ENCODE results near the gene G6PC1. TPM values are rescaled to one million over a fixed set of nuclear protein-coding genes. Genes with fewer than 3 reads are reported as not detected.
"Not testable (repeated sequence)": the region's sequence is repeated elsewhere in the genome, so short reads cannot be mapped to it uniquely, and the experiment has no call there.

G6PC1 gene
- total RNA-seq (2014; rRNA removed; shearing (Covaris generic)): not detected in 2 replicates

DNA sequence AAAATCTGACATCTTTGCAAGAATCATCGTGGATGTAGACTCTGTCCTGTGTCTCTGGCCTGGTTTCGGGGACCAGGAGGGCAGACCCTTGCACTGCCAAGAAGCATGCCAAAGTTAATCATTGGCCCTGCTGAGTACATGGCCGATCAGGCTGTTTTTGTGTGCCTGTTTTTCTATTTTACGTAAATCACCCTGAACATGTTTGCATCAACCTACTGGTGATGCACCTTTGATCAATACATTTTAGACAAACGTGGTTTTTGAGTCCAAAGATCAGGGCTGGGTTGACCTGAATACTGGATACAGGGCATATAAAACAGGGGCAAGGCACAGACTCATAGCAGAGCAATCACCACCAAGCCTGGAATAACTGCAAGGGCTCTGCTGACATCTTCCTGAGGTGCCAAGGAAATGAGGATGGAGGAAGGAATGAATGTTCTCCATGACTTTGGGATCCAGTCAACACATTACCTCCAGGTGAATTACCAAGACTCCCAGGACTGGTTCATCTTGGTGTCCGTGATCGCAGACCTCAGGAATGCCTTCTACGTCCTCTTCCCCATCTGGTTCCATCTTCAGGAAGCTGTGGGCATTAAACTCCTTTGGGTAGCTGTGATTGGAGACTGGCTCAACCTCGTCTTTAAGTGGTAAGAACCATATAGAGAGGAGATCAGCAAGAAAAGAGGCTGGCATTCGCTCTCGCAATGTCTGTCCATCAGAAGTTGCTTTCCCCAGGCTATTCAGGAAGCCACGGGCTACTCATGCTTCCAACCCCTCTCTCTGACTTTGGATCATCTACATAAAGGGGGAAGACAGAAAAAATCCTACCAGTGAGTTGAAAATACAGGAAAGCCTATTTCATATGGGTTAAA is at the start of gene G6PC1:
Gene G6PC1, plus strand, starts transcription at position 340 of the 872 bp plus-strand sequence. Its CDS starts 78 bp downstream, at position 418.
- H3K4me1 ChIP-seq: no peaks in the 10 kb centered on the region
- DNase-seq: no peak
- no peaks in the 10 kb centered on the region for H3K36me3 ChIP-seq
- no peak within 1 kb of the TSS for H3K4me3 ChIP-seq
- H3K27ac ChIP-seq: no peak within 1 kb of the TSS
- no peaks in the 10 kb centered on the region for H3K9me3 ChIP-seq (replicated peaks)
- H3K27me3 ChIP-seq: peaks cover 7% of the 10 kb centered on the region; the same call in 1 of the 2 replicates

DNA sequence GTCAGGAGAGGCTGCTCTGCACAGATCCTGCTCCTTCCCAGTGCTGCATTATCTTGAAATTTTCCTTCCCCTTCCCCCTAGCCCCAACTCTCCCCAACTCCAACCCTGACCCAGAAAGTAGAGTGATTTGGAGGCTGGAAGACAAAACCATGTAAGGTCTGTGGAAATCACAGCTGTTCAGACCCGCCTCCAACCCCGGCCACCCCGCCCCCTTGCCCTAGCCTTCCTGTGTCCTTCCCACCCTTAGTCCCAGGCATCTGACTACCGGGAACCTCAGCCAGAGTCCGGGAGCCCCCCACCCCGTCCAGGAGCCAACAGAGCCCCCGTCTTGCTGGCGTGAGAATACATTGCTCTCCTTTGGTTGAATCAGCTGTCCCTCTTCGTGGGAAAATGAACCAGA is 49.6 kb upstream of the G6PC1 start, which contains the start of gene AOC3:
Gene AOC3, plus strand, starts transcription at position 246 of the 400 bp plus-strand sequence. Its CDS starts 145 bp downstream, at position 391.
- H3K36me3 ChIP-seq: no peaks in the 10 kb centered on the region
- H3K4me3 ChIP-seq: 0 out of 2 replicates have a peak within 1 kb of the TSS, but pooled peaks have one; percentile 9
- H3K27me3 ChIP-seq: no peaks in the 10 kb centered on the region
- no peak within 1 kb of the TSS for H3K27ac ChIP-seq
- peaks cover 4% of the 10 kb centered on the region; the same call in 1 of the 2 replicates for H3K4me1 ChIP-seq
- DNase-seq: peak; percentile 39 to 53
- no peaks in the 10 kb centered on the region for H3K9me3 ChIP-seq (replicated peaks)

DNA sequence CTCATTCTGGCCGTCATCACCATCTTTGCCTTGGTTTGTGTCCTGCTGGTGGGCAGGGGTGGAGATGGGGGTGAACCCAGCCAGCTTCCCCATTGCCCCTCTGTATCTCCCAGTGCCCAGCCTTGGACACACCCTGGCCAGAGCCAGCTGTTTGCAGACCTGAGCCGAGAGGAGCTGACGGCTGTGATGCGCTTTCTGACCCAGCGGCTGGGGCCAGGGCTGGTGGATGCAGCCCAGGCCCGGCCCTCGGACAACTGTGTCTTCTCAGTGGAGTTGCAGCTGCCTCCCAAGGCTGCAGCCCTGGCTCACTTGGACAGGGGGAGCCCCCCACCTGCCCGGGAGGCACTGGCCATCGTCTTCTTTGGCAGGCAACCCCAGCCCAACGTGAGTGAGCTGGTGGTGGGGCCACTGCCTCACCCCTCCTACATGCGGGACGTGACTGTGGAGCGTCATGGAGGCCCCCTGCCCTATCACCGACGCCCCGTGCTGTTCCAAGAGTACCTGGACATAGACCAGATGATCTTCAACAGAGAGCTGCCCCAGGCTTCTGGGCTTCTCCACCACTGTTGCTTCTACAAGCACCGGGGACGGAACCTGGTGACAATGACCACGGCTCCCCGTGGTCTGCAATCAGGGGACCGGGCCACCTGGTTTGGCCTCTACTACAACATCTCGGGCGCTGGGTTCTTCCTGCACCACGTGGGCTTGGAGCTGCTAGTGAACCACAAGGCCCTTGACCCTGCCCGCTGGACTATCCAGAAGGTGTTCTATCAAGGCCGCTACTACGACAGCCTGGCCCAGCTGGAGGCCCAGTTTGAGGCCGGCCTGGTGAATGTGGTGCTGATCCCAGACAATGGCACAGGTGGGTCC is 49.0 kb upstream of the G6PC1 start:
- H3K27ac ChIP-seq; H3K9me3 ChIP-seq (replicated peaks); H3K36me3 ChIP-seq; DNase-seq; H3K4me1 ChIP-seq; H3K27me3 ChIP-seq: not testable (repeated sequence)
- H3K4me3 ChIP-seq: 0 out of 2 replicates have a peak overlapping the region, but pooled peaks have one; percentile 9

DNA sequence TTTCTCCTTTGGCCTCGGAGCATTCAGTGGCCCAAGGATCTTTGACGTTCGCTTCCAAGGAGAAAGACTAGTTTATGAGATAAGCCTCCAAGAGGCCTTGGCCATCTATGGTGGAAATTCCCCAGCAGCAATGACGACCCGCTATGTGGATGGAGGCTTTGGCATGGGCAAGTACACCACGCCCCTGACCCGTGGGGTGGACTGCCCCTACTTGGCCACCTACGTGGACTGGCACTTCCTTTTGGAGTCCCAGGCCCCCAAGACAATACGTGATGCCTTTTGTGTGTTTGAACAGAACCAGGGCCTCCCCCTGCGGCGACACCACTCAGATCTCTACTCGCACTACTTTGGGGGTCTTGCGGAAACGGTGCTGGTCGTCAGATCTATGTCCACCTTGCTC is 48.2 kb upstream of the G6PC1 start:
- Histone ChIP-seq H3K4me3 (no peak overlapping the region), H3K27ac (no peak overlapping the region), H3K4me1 (peaks cover 4% of the 10 kb centered on the region; the same call in 1 of the 2 replicates), H3K27me3 (no peaks in the 10 kb centered on the region), H3K36me3 (no peaks in the 10 kb centered on the region), H3K9me3 (replicated peaks) (no peaks in the 10 kb centered on the region)
- no peak for DNase-seq

DNA sequence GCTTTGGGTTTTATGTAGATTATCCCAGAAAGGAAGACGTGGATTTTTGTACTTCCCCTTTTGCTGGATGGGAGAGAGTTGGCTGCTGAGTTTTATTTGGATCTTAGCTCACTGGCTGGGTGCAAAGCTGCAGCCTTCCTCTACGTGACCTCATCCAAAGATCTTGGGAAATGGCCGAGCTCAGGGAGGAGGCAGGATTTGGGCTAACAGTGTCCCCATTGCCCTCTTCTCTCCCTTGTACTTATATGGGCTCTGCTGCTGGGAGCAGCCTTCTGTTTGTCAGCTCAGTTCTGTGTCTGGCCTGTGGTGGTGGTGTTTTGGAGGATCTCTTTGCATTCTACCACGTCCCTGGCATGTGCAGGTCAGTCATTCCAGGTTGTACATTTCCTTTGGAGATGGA is 47.6 kb upstream of the G6PC1 start:
- Histone ChIP-seq H3K36me3 (no peaks in the 10 kb centered on the region), H3K27me3 (no peaks in the 10 kb centered on the region), H3K4me1 (peaks cover 4% of the 10 kb centered on the region; the same call in 1 of the 2 replicates), H3K4me3 (no peak overlapping the region), H3K9me3 (replicated peaks) (no peaks in the 10 kb centered on the region), H3K27ac (no peak overlapping the region)
- no peak for DNase-seq

DNA sequence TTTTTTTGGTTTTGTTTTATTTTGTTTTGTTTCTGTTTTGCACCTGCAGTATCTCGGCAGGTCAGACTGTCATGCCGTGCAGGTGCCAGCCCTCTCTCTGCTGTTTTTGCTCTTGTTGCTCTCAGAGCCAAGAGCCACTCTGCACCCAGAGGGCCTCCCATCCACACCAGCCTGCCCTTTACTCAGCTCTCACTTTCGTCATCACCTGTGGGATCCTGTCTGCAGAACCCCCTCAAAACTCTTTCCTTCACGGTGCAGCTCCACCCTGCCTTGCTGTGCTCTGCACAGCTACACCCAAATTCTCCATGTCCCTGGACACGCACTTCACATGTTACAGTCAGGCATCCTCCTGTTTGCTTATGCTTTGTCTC is 47.0 kb upstream of the G6PC1 start:
- no peaks in the 10 kb centered on the region for H3K36me3 ChIP-seq
- H3K27me3 ChIP-seq: no peaks in the 10 kb centered on the region
- no peak for DNase-seq
- no peak overlapping the region for H3K27ac ChIP-seq
- peaks cover 4% of the 10 kb centered on the region; the same call in 1 of the 2 replicates for H3K4me1 ChIP-seq
- H3K9me3 ChIP-seq (replicated peaks): no peaks in the 10 kb centered on the region
- no peak overlapping the region for H3K4me3 ChIP-seq

- H3K4me3 ChIP-seq: no peak overlapping the region
- DNase-seq: no peak
- peaks cover 4% of the 10 kb centered on the region; the same call in 1 of the 2 replicates for H3K4me1 ChIP-seq
- H3K27ac ChIP-seq: no peak overlapping the region
- no peaks in the 10 kb centered on the region for H3K36me3 ChIP-seq
- H3K27me3 ChIP-seq: no peaks in the 10 kb centered on the region
- H3K9me3 ChIP-seq (replicated peaks): no peaks in the 10 kb centered on the region
Observed at GRCh38 chr17:42853968-42854790, 46.4 kb upstream of the G6PC1 start.

GRCh38 chr17:42855048-42855596 is 45.5 kb upstream of the G6PC1 start:
- H3K9me3 ChIP-seq (replicated peaks): no peaks in the 10 kb centered on the region
- H3K27me3 ChIP-seq: no peaks in the 10 kb centered on the region
- no peak overlapping the region for H3K27ac ChIP-seq
- H3K36me3 ChIP-seq: no peaks in the 10 kb centered on the region
- DNase-seq: no peak
- H3K4me1 ChIP-seq: peaks cover 4% of the 10 kb centered on the region; the same call in 1 of the 2 replicates
- H3K4me3 ChIP-seq: no peak overlapping the region

DNA sequence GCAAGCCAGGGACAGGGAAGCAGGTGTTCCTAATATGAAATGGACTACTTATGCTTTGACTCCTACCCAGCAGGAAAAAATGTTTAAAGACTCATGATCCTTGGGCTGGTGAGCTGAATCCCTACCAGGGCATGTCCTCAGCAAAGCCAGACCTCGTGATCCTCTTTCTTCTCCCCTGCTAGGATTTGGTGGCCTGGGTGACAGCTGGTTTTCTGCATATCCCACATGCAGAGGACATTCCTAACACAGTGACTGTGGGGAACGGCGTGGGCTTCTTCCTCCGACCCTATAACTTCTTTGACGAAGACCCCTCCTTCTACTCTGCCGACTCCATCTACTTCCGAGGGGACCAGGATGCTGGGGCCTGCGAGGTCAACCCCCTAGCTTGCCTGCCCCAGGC is 44.5 kb upstream of the G6PC1 start:
- H3K27ac ChIP-seq; DNase-seq; H3K9me3 ChIP-seq (replicated peaks); H3K4me3 ChIP-seq; H3K27me3 ChIP-seq; H3K36me3 ChIP-seq; H3K4me1 ChIP-seq: not testable (repeated sequence)

GRCh38 chr17:42856516-42856915 is 44.1 kb upstream of the G6PC1 start:
- H3K27me3 ChIP-seq; H3K27ac ChIP-seq; H3K4me1 ChIP-seq; H3K4me3 ChIP-seq; H3K9me3 ChIP-seq (replicated peaks); H3K36me3 ChIP-seq; DNase-seq: not testable (repeated sequence)

DNA sequence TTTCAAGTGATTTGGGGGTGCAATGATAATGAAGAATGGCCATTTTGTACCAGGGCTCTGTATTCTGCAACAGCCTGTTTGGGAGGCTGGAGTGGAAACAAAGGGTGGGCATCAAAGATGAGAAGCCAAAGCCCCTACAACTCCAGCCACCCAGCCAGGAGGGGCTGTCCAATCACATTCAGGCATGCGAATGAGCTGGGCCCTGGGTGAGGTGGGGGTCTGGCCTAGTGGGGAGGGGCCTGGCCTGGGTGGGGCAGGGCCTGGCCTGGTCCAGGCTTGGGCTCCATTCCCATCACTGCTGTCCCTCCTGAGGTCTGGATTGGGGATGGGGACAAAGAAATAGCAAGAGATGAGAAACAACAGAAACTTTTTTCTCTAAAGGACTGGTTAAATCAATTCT is 43.2 kb upstream of the G6PC1 start:
- Histone ChIP-seq H3K9me3 (replicated peaks) (no peaks in the 10 kb centered on the region), H3K27ac (no peak overlapping the region), H3K4me1 (no peaks in the 10 kb centered on the region), H3K36me3 (no peaks in the 10 kb centered on the region), H3K27me3 (no peaks in the 10 kb centered on the region), H3K4me3 (no peak overlapping the region)
- DNase-seq: no peak

DNA sequence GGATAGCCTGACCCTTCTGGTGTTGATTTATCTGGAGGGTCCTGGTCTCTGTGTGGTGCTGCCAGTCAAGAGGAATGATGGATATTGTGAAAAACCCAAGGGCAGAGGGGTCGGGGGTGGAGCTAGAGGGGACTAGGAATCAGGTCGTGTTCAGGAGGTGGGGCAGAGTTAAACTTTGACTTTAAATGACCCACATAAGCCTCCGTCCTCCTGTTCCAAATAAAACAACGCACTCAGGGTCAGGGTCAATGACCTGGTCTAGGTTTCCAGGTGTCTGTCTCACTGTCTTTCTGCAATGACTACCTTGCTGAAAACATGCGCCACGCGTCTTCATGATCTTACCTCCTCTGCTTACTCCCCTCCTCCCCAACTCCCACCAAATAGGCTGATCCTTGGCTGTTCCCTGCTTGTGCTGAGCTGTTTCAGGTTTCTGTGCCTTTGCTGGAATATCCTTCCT is 34.9 kb upstream of the G6PC1 start:
- no peaks in the 10 kb centered on the region; the same call in 1 of the 2 replicates for H3K27me3 ChIP-seq
- H3K9me3 ChIP-seq (replicated peaks): no peaks in the 10 kb centered on the region
- H3K27ac ChIP-seq: no peak overlapping the region
- H3K4me3 ChIP-seq: no peak overlapping the region
- H3K36me3 ChIP-seq: no peaks in the 10 kb centered on the region
- H3K4me1 ChIP-seq: peaks cover 5% of the 10 kb centered on the region; the same call in 1 of the 2 replicates
- no peak for DNase-seq

DNA sequence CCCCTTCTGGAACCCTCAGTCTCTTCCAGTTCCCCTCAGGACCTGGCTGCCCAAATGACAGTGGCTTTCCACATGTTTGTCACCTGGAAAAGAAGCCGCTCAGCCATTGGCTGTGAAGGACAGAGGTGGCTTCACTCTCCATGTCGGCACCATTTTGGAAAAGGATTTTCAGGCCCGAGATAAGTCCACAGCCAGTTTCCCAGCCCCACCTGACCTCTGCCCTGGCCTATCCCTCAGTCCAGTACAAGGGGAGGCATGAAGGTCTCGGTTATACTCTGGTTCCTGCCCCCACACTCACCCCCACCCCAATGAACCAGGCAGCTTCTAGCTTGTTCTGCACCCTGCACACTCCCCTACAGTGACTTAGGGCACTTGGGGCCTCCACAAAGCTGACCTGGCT is 34.4 kb upstream of the G6PC1 start:
- no peaks in the 10 kb centered on the region for H3K36me3 ChIP-seq
- no peak overlapping the region for H3K27ac ChIP-seq
- no peak for DNase-seq
- H3K9me3 ChIP-seq (replicated peaks): no peaks in the 10 kb centered on the region
- no peak overlapping the region for H3K4me3 ChIP-seq
- peaks cover 5% of the 10 kb centered on the region; the same call in 1 of the 2 replicates for H3K4me1 ChIP-seq
- no peaks in the 10 kb centered on the region; the same call in 1 of the 2 replicates for H3K27me3 ChIP-seq
